Rectal smooth muscle tissue (tissue), 1 donor: Measurements from ENCODE around the gene EIF2S1.
A peak's percentile ranks its signal among the peaks of the same experiment; 100 is the strongest.
"Not testable (repeated sequence)": the region's sequence is repeated elsewhere in the genome, so short reads cannot be mapped to it uniquely, and the experiment has no call there.

ENCODE experiments used
- H3K27ac ChIP-seq: one replicate; pipeline ENCODE4 v1.7.0; 2013; ENCODE audit warnings: low read depth, low read length, inconsistent platforms
- H3K27me3 ChIP-seq: one replicate; pipeline ENCODE4 v1.7.0; 2013; ENCODE audit warnings: low read length; ENCODE audit not compliant: control insufficient read depth, insufficient read depth
- H3K36me3 ChIP-seq: one replicate; pipeline ENCODE4 v1.7.0; 2013; ENCODE audit warnings: low read length; ENCODE audit not compliant: control insufficient read depth, insufficient read depth
- H3K4me1 ChIP-seq: one replicate; pipeline ENCODE4 v1.7.0; 2013; ENCODE audit warnings: low read length; ENCODE audit not compliant: control insufficient read depth, insufficient read depth
- H3K4me3 ChIP-seq: one replicate; pipeline ENCODE4 v1.7.0; 2013; ENCODE audit warnings: low read length
- H3K9ac ChIP-seq: one replicate; pipeline ENCODE4 v1.7.0; 2013; ENCODE audit warnings: low read length

Gene EIF2S1

GRCh38 chr14:67397536-67397935, 37.4 kb downstream of the EIF2S1 start:
- no peaks in the 10 kb centered on the region for H3K36me3 ChIP-seq
- H3K27me3 ChIP-seq = no peaks in the 10 kb centered on the region
- no peak overlapping the region for H3K9ac ChIP-seq
- H3K4me1 ChIP-seq = no peaks in the 10 kb centered on the region
- no peak overlapping the region for H3K27ac ChIP-seq
- H3K4me3 ChIP-seq = no peak overlapping the region

DNA sequence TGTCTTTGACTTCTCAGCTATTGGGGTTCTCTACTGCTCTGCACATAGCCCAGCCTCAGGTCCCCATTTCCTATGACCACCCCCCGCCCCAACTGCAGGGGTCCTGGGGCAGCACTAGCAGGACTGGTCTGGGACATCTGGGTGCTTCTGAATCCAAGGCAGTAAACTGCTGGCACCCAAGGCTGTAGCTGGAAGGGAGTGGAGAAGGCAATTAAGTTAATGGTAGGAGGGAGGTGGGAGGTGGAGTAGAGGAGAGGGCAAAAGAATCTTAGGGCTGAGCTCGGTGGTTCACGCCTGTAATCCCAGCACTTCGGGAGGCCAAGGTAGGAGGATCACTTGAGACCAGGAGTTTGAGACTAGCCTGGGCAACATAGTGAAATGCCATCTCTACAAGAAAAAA, 40.3 kb downstream of the EIF2S1 start:
- Histone ChIP-seq H3K9ac (no peak overlapping the region), H3K27ac (no peak overlapping the region), H3K27me3 (no peaks in the 10 kb centered on the region), H3K36me3 (no peaks in the 10 kb centered on the region), H3K4me1 (no peaks in the 10 kb centered on the region), H3K4me3 (no peak overlapping the region)

GRCh38 chr14:67405771-67406170, 45.6 kb downstream of the EIF2S1 start:
- no peak overlapping the region for H3K9ac ChIP-seq
- no peak overlapping the region for H3K27ac ChIP-seq
- H3K4me3 ChIP-seq = no peak overlapping the region
- no peaks in the 10 kb centered on the region for H3K27me3 ChIP-seq
- no peaks in the 10 kb centered on the region for H3K36me3 ChIP-seq
- H3K4me1 ChIP-seq = no peaks in the 10 kb centered on the region

DNA sequence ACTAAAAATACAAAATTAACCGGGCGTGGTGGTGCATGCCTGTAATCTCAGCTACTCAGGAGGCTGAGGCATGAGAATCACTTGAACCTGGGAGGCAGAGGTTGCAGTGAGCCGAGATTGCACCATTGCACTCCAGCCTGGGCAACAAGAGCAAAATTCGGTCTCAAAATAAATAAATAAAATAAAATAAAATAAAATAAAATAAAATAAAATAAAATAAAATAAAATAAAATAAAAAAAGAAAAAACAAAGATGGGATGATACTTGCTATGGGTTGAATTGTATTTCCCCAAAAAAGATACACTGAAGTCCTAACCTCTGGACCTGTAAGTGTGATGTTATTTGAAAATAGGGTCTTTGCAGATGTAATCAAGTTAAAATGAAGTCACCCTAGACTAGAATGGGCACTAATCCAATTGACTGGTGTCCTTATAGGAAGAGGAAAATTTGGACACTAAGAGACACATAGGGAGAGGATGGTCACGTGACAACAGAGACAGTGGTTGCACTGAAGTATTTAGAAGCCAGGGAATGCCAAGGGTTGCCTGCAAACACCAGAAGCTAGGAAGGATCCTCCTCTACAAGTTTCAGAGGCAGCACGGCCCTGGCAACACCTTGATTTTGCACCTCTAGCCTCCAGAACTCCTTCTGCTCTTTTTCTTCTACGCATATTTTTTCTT, 48.1 kb downstream of the EIF2S1 start:
- not testable (repeated sequence) for H3K9ac ChIP-seq, H3K36me3 ChIP-seq, H3K27ac ChIP-seq, H3K4me3 ChIP-seq, H3K4me1 ChIP-seq, H3K27me3 ChIP-seq

DNA sequence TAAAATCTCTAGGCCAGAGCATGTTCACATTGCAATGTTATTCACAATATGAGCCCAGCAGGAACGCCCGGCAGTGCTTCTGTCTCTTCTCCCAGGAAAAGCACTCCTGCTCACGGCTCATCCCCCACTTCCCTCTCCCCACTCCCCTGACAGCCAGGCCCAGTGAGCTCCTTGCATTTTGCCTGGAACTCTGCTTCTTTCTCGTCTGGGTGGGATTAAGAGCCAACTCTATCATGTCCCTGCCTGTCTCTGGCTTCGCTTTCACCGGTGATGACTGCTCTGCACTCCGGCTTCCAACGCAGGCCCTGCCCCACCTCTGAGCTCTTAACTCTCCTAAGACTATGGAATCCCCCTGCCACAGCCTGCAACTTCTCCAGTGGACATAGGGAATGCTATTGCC, 49.3 kb downstream of the EIF2S1 start:
- H3K9ac ChIP-seq = no peak overlapping the region
- peaks cover 10% of the 10 kb centered on the region for H3K27me3 ChIP-seq
- H3K4me1 ChIP-seq = peaks cover 7% of the 10 kb centered on the region
- H3K36me3 ChIP-seq = no peaks in the 10 kb centered on the region
- H3K4me3 ChIP-seq = no peak overlapping the region
- H3K27ac ChIP-seq = no peak overlapping the region

DNA sequence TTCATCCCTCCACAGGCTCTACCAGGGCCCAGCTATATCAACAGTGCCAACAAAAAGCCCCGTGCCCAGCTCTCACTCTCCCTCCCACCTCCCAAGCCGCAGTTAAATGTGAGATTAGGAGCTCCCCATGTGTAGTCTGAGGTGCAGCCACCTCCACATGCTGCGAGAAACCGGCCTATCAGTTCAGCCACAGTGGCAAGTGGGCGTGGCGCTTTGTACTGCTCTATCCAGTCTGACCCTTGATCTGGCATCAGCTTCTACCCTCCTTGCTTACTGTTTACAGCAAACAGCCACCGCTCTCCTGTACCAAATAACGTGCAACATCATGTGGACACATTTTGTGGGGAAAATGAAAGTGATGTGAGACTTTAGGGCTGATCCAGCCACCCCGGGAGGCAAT, 50.2 kb downstream of the EIF2S1 start:
- Histone ChIP-seq H3K4me3 (no peak overlapping the region), H3K4me1 (peaks cover 7% of the 10 kb centered on the region), H3K27me3 (peaks cover 10% of the 10 kb centered on the region), H3K36me3 (no peaks in the 10 kb centered on the region), H3K9ac (no peak overlapping the region), H3K27ac (no peak overlapping the region)

GRCh38 chr14:67411370-67411769, 51.2 kb downstream of the EIF2S1 start:
- H3K4me1 ChIP-seq = peaks cover 7% of the 10 kb centered on the region
- H3K4me3 ChIP-seq = peak overlapping the region; percentile 67
- H3K27me3 ChIP-seq = peaks cover 10% of the 10 kb centered on the region
- no peak overlapping the region for H3K27ac ChIP-seq
- no peaks in the 10 kb centered on the region for H3K36me3 ChIP-seq
- H3K9ac ChIP-seq = no peak overlapping the region

GRCh38 chr14:67411820-67412421, 51.8 kb downstream of the EIF2S1 start, which contains the start of gene PLEK2:
PLEK2 (minus strand) TSS chr14:67412165; CDS start chr14:67412059, 106 bp downstream.
- Histone ChIP-seq H3K27me3 (peaks cover 10% of the 10 kb centered on the region), H3K4me1 (peaks cover 7% of the 10 kb centered on the region), H3K4me3 (peak within 1 kb of the TSS; percentile 67), H3K9ac (peak within 1 kb of the TSS; percentile 39), H3K36me3 (no peaks in the 10 kb centered on the region), H3K27ac (no peak within 1 kb of the TSS)

- H3K4me1 ChIP-seq = peaks cover 7% of the 10 kb centered on the region
Measured at GRCh38 chr14:67413806-67414769, 54.0 kb downstream of the EIF2S1 start.

GRCh38 chr14:67415610-67416009, 55.5 kb downstream of the EIF2S1 start:
- not testable (repeated sequence) for H3K4me1 ChIP-seq, H3K27ac ChIP-seq, H3K9ac ChIP-seq, H3K4me3 ChIP-seq, H3K36me3 ChIP-seq, H3K27me3 ChIP-seq

More at GRCh38 chr14:67413806-67414769, 54.0 kb downstream of the EIF2S1 start:
- Histone ChIP-seq H3K9ac (no peak overlapping the region), H3K27me3 (peaks cover 10% of the 10 kb centered on the region), H3K36me3 (no peaks in the 10 kb centered on the region), H3K4me3 (no peak overlapping the region), H3K27ac (no peak overlapping the region)

DNA sequence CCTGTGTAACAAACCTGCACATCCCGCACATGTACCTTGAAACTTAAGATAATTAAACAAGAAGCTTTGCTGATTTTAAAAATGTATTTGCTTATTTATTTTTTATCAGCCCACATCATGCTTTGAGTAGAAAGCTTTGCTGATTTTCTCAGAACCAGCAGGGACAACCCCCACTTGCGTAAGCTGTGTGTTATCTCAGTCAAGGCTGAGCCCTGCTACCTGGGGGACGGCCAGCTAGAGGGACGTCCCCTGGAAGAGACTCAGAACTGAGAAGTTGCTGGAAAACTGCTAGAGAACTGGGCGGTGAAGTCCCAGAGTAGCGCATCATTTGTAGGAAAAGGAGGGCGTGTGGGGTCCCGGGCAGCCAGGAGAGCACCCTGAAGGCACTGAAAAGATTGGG, 56.0 kb downstream of the EIF2S1 start:
- H3K27ac ChIP-seq = no peak overlapping the region
- no peak overlapping the region for H3K4me3 ChIP-seq
- peaks cover 7% of the 10 kb centered on the region for H3K4me1 ChIP-seq
- peaks cover 9% of the 10 kb centered on the region for H3K27me3 ChIP-seq
- H3K36me3 ChIP-seq = no peaks in the 10 kb centered on the region
- no peak overlapping the region for H3K9ac ChIP-seq

- H3K27me3 ChIP-seq = peaks cover 6% of the 10 kb centered on the region
- no peak overlapping the region for H3K27ac ChIP-seq
- no peak overlapping the region for H3K9ac ChIP-seq
- H3K4me3 ChIP-seq = no peak overlapping the region
- H3K36me3 ChIP-seq = no peaks in the 10 kb centered on the region
- peaks cover 4% of the 10 kb centered on the region for H3K4me1 ChIP-seq
Measured at GRCh38 chr14:67416810-67417209, 56.7 kb downstream of the EIF2S1 start.
